B cell (primary cell): ENCODE measurements around the gene TIAM1. TPM values are rescaled to one million over a fixed set of nuclear protein-coding genes. Genes with fewer than 3 reads are reported as not detected.

Experiments used
- ATAC-seq: fragments of 200-7000 bp; cut with Tn5 transposase; one replicate; pipeline ENCODE4 v1.10.0; 2021; ENCODE audit warnings: low read depth, mild to moderate bottlenecking, moderate number of reproducible peaks, moderate library complexity
- CTCF ChIA-PET: fragments of 350-600 bp; sonication (Branson Sonifier 250); formaldehyde crosslinking; loops from one replicate; lab custom pipeline; 2021; ENCODE audit warnings: antibody characterized with exemption, inconsistent platforms; lab: Charles Lee
- POLR2A ChIA-PET: fragments of 350-600 bp; sonication (Branson Sonifier 250); formaldehyde crosslinking; loops from one replicate; lab custom pipeline; 2021; ENCODE audit warnings: antibody characterized with exemption; lab: Charles Lee
- DNase-seq: peaks from one replicate; pipeline ENCODE4 v3.0.0; 2013
- H2AFZ ChIP-seq: 2 replicates; pipeline ENCODE4 v1.6.1; 2012; ENCODE audit warnings: mild to moderate bottlenecking, low read depth, low read length; ENCODE audit not compliant: insufficient read depth, poor library complexity, severe bottlenecking
- H3K27ac ChIP-seq, 2 donors: 1 replicate in 1 of 2; 2 replicates in 1 of 2; pipeline ENCODE4 v1.5.1; 2012 to 2013; ENCODE audit warnings: low read length in 2 of 2, mild to moderate bottlenecking in 2 of 2, moderate library complexity in 1 of 2
- H3K27me3 ChIP-seq, 4 experiments: fragments of 200-600 bp in 1 of 4; sonication (generic) in 1 of 4; replicated peaks in 1 of 4; 1 replicate in 2 of 4; 2 replicates in 2 of 4; pipeline versions ENCODE4 v1.6.1 to v1.7.0; 2013 to 2016; ENCODE audit warnings: low read length in 3 of 4, mild to moderate bottlenecking in 2 of 4, mixed read lengths in 1 of 4, moderate library complexity in 1 of 4; ENCODE audit not compliant: insufficient read depth in 4 of 4, control insufficient read depth in 3 of 4; ENCODE audit errors: control extremely low read depth in 1 of 4
- H3K36me3 ChIP-seq, 2 experiments: replicated peaks in 1 of 2; 1 replicate in 1 of 2; 2 replicates in 1 of 2; pipeline versions ENCODE4 v1.6.1 to v1.7.1; 2013; ENCODE audit warnings: low read length in 1 of 2; ENCODE audit not compliant: insufficient read depth in 2 of 2, control insufficient read depth in 1 of 2; ENCODE audit errors: control extremely low read depth in 1 of 2, extremely low read depth in 1 of 2
- H3K4me1 ChIP-seq, 2 donors: fragments of 200-600 bp in 1 of 2; sonication (generic) in 1 of 2; 1 replicate in 1 of 2; 2 replicates in 1 of 2; pipeline versions ENCODE4 v1.5.1 to v1.6.1; 2013 to 2017; ENCODE audit warnings: low read length in 2 of 2; ENCODE audit not compliant: control insufficient read depth in 2 of 2, insufficient read depth in 2 of 2
- H3K4me2 ChIP-seq: replicated peaks from 2 replicates; pipeline ENCODE3; 2012; ENCODE audit warnings: mild to moderate bottlenecking, low read depth, low read length; ENCODE audit not compliant: poor library complexity, severe bottlenecking
- H3K4me3 ChIP-seq, 5 experiments: fragments of 200-600 bp in 1 of 5; sonication (generic) in 1 of 5; 1 replicate in 3 of 5; 2 replicates in 2 of 5; pipeline versions ENCODE4 v1.5.1 to v1.7.0; 2011 to 2016; ENCODE audit warnings: low read length in 4 of 5, mild to moderate bottlenecking in 4 of 5, low read depth in 2 of 5, control low read depth in 1 of 5, moderate library complexity in 1 of 5; ENCODE audit not compliant: insufficient read depth in 1 of 5; ENCODE audit errors: control extremely low read depth in 1 of 5, extremely low read depth in 1 of 5
- H3K79me2 ChIP-seq: fragments of 200-600 bp; sonication (generic); one replicate; pipeline ENCODE4 v1.6.0; 2016; ENCODE audit warnings: low read length; ENCODE audit not compliant: control insufficient read depth, insufficient read depth
- H3K9ac ChIP-seq: fragments of 200-600 bp; sonication (generic); 2 replicates; pipeline ENCODE4 v1.6.1; 2017; ENCODE audit warnings: mild to moderate bottlenecking, low read length, moderate library complexity
- H3K9me3 ChIP-seq, 3 donors: one replicate each; pipeline versions ENCODE4 v1.6.1 to v1.7.1; 2013; ENCODE audit warnings: low read length in 2 of 3; ENCODE audit not compliant: control insufficient read depth in 2 of 3, insufficient read depth in 1 of 3; ENCODE audit errors: control extremely low read depth in 1 of 3
- H4K20me1 ChIP-seq: 2 replicates; pipeline ENCODE4 v1.6.0; 2012; ENCODE audit warnings: mild to moderate bottlenecking, low read length; ENCODE audit not compliant: insufficient read depth, control insufficient read depth, poor library complexity, severe bottlenecking
- H3K27ac Mint-ChIP-seq: one replicate; pipeline ENCODE4 v1.8.0; 2021; ENCODE audit warnings: mixed read lengths
- H3K27me3 Mint-ChIP-seq: one replicate; pipeline ENCODE4 v1.8.0; 2021; ENCODE audit warnings: mixed read lengths
- H3K4me1 Mint-ChIP-seq: one replicate; pipeline ENCODE4 v1.8.0; 2021; ENCODE audit warnings: mixed read lengths
- H3K4me3 Mint-ChIP-seq: one replicate; pipeline ENCODE4 v1.8.0; 2021; ENCODE audit warnings: mixed read lengths
- H3K9me3 Mint-ChIP-seq: one replicate; pipeline ENCODE4 v1.8.0; 2022; ENCODE audit warnings: mixed read lengths; ENCODE audit not compliant: insufficient read depth
- EZH2 ChIP-seq: IDR thresholded peaks from 2 replicates; pipeline ENCODE4 v1.6.1; 2012; ENCODE audit warnings: borderline replicate concordance, low read depth, mild to moderate bottlenecking, moderate library complexity, low read length; ENCODE audit not compliant: insufficient read depth, poor library complexity, severe bottlenecking
- WGBS: methylation state at CpG from one replicate; pipeline ENCODE4 v1.1.5; 2013; ENCODE audit warnings: missing lambda C conversion rate; ENCODE audit not compliant: insufficient coverage; 5-methylcytosine and 5-hydroxymethylcytosine counted together
- intact Hi-C: fragments of 100-400 bp; cut with micrococcal nuclease; formaldehyde crosslinking; loops from one replicate; pipeline ENCODE4 v1.10.0; 2022
- polyA plus RNA-seq: library from polyadenylated mRNA; depleted of rRNA; stranded (reverse); fragments of >200 nt; gene quantifications from 2 replicates; pipeline ENCODE4 v1.2.3, GENCODE V29; 2012
- total RNA-seq, 2 donors: library from RNA; stranded (reverse); fragments of 120-200 nt in 1 of 2; gene quantifications; 1 replicate in 1 of 2; 2 replicates in 1 of 2; pipeline versions ENCODE4 v1.2.3 to v1.2.4, GENCODE V29; 2013 to 2022
- TF ChIP-seq, protein P1 (sequence below): fragments of 200-600 bp; IDR thresholded peaks from one replicate; pipeline ENCODE4 v1.8.0; 2022; ENCODE audit warnings: antibody characterized with exemption, mild to moderate bottlenecking

Gene TIAM1
- total and polyA plus RNA-seq, 2 donors (not counting 1 experiment from before 2014, with no cell fraction given): 0.51 to 1.0 TPM

DNA sequence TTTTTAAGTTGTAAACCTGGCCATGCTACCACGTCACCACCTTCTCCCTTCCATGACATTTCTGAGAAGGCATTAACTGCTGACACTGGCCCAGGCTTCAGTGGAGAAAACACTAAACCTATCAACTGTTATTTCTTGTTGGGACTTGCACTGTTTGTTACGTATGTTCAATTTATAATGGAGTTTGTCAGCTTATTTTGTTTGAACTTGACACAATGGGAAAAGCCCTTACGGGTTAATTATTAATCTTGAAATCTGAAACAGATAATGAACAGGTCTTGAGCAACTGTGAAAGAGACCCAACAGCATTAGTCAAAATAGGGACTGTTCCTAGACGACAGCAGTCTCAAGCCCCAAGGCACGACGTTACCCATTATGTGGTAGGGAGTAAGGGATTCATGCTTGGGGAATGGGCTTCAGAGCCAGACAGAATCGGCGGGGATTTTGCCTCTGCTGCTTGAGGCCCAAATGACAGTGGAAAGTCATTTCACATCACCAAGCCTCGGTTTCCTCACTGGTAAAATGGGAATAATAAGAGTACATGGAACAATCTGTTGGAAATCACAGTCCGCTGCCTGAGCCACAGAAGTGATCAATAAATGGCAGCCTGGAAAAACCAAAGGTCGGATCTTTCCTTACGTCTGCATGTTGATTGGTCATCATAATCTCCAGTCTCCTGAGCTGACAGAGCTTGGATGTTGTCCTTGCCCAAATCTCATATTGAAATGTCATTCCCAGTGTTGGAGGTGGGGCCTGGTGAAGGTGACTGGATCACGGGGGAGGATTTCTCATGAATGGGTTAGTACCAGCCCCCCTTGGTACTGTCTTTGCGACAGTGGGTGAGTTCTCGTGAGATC is 44.5 kb downstream of the TIAM1 start:
- H3K4me1 Mint-ChIP-seq: no peaks in the 10 kb centered on the region
- H3K9me3 Mint-ChIP-seq: no peaks in the 10 kb centered on the region
- Histone ChIP-seq H3K27me3 (no peaks in the 10 kb centered on the region), H3K4me1 (no peaks in the 10 kb centered on the region), H3K4me2 (no peak overlapping the region), H2AFZ (no peak overlapping the region), H3K9ac (no peak overlapping the region), H3K4me3 (no peak overlapping the region), H3K9me3 (no peaks in the 10 kb centered on the region), H4K20me1 (no peaks in the 10 kb centered on the region), H3K27ac (no peak overlapping the region), H3K79me2 (no peaks in the 10 kb centered on the region), H3K36me3 (no peaks in the 10 kb centered on the region)
- 90% methylated on average over 13 of the region's 15 CpGs for WGBS
- no peak for DNase-seq
- no peak overlapping the region for H3K27ac Mint-ChIP-seq
- no peaks in the 10 kb centered on the region for H3K27me3 Mint-ChIP-seq
- intact Hi-C loops: no loop called here
- POLR2A ChIA-PET: no interaction called here
- TF ChIP-seq, protein P1, sequence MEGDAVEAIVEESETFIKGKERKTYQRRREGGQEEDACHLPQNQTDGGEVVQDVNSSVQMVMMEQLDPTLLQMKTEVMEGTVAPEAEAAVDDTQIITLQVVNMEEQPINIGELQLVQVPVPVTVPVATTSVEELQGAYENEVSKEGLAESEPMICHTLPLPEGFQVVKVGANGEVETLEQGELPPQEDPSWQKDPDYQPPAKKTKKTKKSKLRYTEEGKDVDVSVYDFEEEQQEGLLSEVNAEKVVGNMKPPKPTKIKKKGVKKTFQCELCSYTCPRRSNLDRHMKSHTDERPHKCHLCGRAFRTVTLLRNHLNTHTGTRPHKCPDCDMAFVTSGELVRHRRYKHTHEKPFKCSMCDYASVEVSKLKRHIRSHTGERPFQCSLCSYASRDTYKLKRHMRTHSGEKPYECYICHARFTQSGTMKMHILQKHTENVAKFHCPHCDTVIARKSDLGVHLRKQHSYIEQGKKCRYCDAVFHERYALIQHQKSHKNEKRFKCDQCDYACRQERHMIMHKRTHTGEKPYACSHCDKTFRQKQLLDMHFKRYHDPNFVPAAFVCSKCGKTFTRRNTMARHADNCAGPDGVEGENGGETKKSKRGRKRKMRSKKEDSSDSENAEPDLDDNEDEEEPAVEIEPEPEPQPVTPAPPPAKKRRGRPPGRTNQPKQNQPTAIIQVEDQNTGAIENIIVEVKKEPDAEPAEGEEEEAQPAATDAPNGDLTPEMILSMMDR: no peak
- no peak for TF ChIP-seq EZH2
- no peak overlapping the region for H3K4me3 Mint-ChIP-seq
- CTCF ChIA-PET: no interaction called here
- no peak for ATAC-seq

DNA sequence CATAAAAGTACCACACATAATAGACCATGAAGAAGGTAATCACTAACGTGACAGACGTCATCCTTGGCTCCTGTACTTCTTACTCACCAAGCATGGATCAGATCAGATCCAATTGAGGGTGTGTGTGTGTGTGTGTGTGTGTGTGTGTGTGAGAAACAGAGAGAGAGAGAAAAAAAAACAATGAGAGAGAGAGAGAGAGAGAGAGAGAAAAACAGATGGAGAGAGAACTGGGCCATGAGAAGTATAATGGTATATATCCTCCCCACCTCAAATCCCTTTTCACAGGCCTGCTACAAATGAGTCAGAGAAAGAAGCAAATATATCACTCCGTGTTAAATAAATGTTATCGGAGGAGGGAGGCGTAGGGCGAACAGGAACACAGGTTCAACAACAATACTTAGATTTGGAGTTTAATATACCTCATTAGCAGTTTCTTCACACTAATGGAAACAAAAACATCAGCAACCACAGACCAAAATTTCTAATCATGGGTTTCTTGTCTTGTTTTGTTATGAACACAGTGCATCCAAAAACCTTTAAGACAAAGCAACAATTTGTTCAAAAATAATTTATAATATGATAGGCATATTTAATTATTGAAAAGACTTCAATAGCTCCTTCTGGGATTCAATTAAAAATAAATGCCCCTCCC is 45.3 kb downstream of the TIAM1 start:
- H3K9me3 Mint-ChIP-seq: no peaks in the 10 kb centered on the region
- Histone ChIP-seq H3K27ac (no peak overlapping the region), H4K20me1 (no peaks in the 10 kb centered on the region), H3K9ac (no peak overlapping the region), H2AFZ (no peak overlapping the region), H3K79me2 (no peaks in the 10 kb centered on the region), H3K4me1 (no peaks in the 10 kb centered on the region), H3K36me3 (no peaks in the 10 kb centered on the region), H3K9me3 (no peaks in the 10 kb centered on the region), H3K4me3 (no peak overlapping the region), H3K4me2 (no peak overlapping the region), H3K27me3 (no peaks in the 10 kb centered on the region)
- no peaks in the 10 kb centered on the region for H3K27me3 Mint-ChIP-seq
- POLR2A ChIA-PET: no interaction called here
- H3K4me3 Mint-ChIP-seq: no peak overlapping the region
- intact Hi-C loops: no loop called here
- DNase-seq (no peak), ATAC-seq (no peak)
- H3K4me1 Mint-ChIP-seq: no peaks in the 10 kb centered on the region
- H3K27ac Mint-ChIP-seq: no peak overlapping the region
- no peak for TF ChIP-seq EZH2
- TF ChIP-seq, protein P1: no peak
- CTCF ChIA-PET: no interaction called here
- WGBS: no CpG with 5 or more reads among the region's 6 CpGs
